GM19468 (cell line): Measurements from ENCODE around the gene WDR87.

ENCODE experiments used
- ATAC-seq: cut with Tn5 transposase; IDR thresholded peaks from one replicate; pipeline ENCODE4 v1.9.1; 2021; ENCODE audit warnings: mild to moderate bottlenecking, moderate library complexity, moderate number of reproducible peaks; ENCODE audit not compliant: unreplicated experiment; ENCODE audit errors: extremely low read depth

WDR87 gene

GRCh38 chr19:37905946-37906868 is at the start of gene WDR87:
WDR87 (minus strand) TSS chr19:37906594; CDS start chr19:37898239, 8,355 bp downstream.
- no peak for ATAC-seq

DNA sequence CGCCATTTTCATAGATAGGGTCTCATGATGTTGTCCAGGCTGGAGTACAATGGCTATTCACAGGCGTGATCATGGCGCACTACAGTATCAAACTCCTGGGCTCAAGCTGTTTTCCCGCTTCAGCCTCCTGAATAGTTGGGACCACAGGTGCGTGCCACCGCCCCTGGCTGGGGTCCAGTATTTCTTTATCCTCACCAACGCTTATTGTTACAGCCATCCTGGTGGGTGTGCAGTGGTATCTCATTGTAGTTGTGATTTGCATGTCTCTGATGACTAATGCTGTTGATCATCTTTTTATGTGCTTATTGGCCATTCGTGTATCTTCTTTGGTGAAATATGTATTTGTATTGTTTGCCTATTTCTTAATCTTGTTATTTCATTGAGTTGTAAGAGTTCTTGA is 49.6 kb upstream of the WDR87 start:
- no peak for ATAC-seq

- ATAC-seq: no peak
Observed at GRCh38 chr19:37954421-37954874, 48.1 kb upstream of the WDR87 start.

DNA sequence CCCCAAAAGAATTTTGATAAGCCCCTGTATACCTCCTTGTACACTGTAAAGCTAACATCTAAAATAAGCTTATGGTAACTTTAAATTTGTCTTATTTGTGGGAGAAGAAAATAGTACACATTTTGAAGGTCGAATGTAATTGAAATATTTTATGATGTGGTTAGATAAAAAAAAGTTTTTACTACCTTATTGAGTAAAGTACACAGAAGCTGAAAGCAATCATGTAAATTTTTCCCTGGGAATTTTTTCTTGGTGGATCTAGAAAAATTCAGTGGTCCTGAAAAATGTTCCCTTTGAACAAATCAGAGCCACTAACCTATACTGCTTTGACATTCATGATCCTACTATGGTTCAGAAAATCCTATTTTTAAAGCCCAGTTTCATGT is 47.5 kb upstream of the WDR87 start:
- no peak for ATAC-seq

- no peak for ATAC-seq
Observed at GRCh38 chr19:37953171-37953917, 47.0 kb upstream of the WDR87 start.

GRCh38 chr19:37951816-37952210 is 45.4 kb upstream of the WDR87 start:
- ATAC-seq: no peak

DNA sequence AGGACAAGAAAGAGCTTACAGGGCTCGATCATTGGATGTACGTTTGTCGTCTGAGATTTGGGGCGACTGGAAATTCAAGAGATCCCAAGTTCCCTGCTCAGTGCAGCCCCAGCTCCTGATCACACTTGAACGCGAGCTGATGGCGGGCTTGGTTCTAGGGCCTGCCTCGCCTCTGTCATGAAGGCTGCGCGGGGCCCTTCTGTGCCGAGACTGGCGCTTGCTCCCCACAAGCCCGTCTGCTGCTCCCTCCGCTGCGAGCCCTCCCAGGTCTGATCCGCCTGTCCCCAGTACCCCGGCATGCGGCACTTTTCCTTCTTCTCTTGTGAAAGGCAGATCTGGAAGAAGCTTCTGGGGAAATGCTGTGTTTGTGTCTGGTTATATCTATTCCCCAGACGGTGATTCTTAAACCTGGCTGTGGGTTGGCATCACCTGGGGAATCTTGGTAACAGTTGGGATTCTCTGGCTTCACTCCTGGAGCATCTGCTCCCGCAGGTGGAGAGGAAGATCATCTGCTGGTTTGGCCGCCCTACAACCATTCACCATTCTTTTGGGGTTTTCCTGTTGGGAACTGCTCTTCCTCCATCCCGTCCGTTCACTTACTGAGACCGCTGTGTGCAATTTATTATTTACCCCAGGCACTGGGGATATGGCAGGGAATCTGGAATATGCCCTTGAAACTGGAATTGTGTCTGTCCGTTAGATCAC is 44.2 kb upstream of the WDR87 start:
- no peak for ATAC-seq

DNA sequence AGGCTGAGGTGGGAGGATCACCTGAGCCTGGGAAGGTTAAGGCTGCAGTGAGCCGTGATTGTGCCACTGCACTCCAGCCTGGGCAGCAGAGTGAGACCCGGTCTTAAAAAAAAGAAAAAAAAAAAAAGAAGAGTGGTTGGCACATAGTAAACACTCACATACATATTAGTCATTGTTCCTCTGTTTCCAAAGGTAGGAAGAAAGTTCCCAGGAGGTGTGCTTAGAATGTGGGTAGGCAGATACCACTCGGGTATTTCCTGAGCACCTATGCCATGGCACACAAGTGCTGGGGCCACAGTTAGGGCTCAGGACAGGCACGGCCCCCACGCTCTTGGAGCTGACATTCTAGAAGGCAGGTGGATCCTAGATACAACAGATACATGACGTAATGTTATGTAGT is 42.0 kb upstream of the WDR87 start:
- no peak for ATAC-seq

DNA sequence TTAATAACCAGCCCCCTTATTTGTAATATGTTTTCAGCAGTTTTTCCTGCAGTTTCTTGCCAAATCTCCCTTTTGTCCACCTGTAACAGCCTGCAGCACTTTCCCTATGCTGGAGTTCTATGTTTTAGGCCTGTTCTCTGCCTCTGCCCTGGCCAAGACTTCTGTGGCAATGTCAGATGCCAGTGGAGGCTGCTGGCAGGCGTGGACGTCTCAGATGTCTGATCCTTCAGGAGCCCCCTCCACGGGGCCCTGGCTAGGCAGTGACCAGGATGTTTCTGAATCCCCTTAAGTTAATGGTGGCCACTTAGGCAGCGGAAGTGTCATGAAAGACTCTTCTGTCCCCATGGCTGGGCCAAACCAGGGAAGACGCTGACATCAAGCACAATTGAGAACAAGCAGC is 41.4 kb upstream of the WDR87 start:
- ATAC-seq: no peak

DNA sequence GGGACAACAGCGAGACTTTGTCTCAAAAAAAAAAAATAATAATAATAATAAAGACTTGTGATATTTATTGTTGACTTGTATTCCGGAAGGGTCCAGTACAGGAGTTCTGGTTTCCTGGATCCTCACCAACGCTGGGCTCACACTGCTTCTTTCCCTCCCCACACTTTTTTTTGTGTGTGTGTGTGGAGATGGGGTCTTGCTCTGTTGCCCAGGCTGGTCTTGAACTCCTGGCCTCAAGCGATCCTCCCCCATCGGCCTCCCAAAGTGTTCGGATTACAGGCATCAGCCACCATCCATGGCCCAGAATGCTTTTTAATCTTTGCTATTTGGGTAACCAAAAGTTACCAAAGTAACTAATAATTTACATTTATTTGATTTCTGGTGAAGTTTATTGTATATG is 39.7 kb upstream of the WDR87 start:
- ATAC-seq: no peak

GRCh38 chr19:37943480-37943879 is 37.1 kb upstream of the WDR87 start:
- ATAC-seq: no peak

- no peak for ATAC-seq
Observed at GRCh38 chr19:37942516-37942902, 36.1 kb upstream of the WDR87 start.

- no peak for ATAC-seq
Observed at GRCh38 chr19:37941782-37942515, 35.6 kb upstream of the WDR87 start.

DNA sequence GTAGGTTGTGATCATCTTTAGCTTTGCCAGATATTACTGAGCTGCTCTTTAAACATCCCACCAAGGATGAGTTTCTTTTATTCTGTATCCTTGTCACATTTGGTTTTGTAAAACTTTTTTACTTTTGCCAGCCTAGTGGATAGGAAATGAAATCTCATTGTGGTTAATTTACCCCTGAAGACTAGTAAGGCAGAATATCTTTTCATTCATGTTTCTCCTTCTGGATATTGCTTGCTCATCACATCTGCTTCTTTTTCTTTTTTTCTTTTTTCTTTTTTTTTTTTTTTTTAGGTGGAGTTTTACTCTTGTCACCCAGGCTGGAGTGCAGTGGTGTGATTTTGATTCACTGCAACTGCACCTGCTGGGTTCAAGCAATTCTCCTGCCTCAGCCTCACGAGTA is 32.0 kb upstream of the WDR87 start:
- ATAC-seq: no peak

DNA sequence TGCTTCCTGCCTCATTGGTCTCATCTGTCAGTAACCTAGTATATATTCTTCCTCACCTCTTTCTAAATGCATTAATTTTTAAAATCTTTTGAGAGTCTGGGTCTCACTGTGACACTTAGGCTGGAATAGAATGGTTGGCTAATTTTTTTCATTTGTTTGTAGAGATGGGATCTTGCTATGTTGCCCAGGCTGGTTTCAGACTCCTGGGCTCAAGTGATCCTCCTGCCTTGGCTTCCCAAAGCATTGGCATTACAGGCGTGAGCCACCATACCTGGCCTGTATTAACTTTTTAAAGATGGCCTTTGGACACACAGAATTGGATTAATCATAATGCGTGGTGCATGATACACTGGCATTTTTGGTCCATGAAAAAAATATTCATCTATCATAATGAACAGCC is 30.5 kb upstream of the WDR87 start:
- no peak for ATAC-seq

- no peak for ATAC-seq
Observed at GRCh38 chr19:37936166-37936565, 29.8 kb upstream of the WDR87 start.

- ATAC-seq: no peak
Observed at GRCh38 chr19:37935341-37935740, 28.9 kb upstream of the WDR87 start.

DNA sequence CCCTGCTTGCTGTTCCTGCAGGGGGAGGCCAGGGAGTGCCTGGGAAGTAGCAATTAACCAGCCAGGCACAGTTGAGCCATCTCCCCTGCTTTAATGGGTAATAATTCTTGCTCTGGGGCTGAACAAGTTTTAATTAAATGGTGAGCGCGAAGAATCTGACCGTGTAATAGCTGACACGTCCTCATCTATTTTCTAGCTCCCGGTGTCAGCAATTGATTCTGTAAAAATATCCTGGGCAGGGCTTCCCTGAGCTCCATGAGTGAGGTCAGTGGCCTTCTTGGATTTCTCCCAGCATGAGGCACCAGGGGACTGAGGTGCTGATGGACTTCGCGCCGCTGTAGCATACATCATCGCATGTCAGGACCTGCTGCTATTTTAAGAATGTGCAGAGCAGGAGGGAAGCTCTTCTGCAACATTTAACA is 27.6 kb upstream of the WDR87 start:
- no peak for ATAC-seq

DNA sequence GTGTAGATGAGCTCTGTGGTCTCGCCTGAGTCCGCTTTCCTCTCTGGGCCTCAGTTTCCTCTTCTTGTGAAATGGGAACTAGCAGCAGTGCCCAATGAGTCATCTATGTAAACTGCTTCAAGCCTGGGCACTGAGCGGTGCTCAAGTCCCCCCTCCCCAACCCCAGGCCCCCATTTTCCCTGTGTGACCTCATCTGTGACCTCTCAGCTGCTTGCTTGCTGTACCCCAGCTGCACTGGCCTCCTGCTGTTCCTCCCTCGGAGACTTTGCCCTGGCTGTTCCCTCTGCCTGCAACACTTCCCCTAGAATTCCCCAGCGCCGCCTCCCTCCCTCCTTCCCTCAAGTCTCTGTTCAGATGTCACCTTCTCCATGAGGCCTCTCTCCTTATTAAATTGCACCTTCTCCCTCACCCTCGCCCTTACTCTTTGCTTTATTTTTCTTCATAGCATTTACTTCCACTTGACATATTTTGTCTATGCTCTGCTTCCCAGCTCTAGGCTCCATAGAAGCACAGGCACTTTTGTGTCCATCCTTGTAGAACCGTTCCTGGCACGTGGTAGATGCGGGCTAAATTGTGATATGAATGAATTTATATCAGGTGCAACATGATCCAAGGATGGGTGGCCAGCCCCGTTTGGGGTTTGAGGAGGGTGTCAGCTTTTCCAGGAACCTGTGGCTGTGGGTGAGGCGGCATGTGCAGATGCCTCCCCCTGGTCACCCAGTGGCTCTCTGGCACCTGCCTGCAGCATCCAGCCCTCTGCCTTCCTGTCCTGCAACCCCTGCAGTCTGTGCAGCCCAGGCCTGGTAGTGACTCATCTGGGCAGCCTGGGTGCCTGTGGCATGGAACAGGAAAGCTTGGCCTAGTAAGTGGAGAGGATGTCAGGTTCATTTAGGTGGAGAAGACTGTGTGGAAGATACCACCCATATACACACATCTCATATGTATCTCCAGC is 26.9 kb upstream of the WDR87 start:
- ATAC-seq: no peak
